MM.1S (cell line): ENCODE measurements around the gene WFIKKN1.

Experiments
- DNase-seq: peaks from one replicate; pipeline ENCODE4 v3.0.0-alpha.2; 2015
- H2AFZ ChIP-seq: fragments of 300-600 bp; sonication (generic); 2 replicates; pipeline ENCODE4 v1.6.0; 2016; ENCODE audit warnings: antibody characterized with exemption, low read length
- H3F3A ChIP-seq: fragments of 300-600 bp; sonication (generic); 2 replicates; pipeline ENCODE4 v1.6.1; 2016; ENCODE audit warnings: mild to moderate bottlenecking, antibody characterized with exemption, low read length, moderate library complexity, mixed read lengths; ENCODE audit not compliant: insufficient read depth
- H3K27ac ChIP-seq: fragments of 300-600 bp; sonication (generic); 2 replicates; pipeline ENCODE4 v1.5.1; 2016; ENCODE audit warnings: mild to moderate bottlenecking, low read length
- H3K27me3 ChIP-seq: fragments of 300-600 bp; sonication (generic); replicated peaks from 2 replicates; pipeline ENCODE4 v1.6.0; 2016; ENCODE audit warnings: low read length; ENCODE audit not compliant: insufficient read depth
- H3K36me3 ChIP-seq: fragments of 300-600 bp; sonication (generic); replicated peaks from 2 replicates; pipeline ENCODE4 v1.6.1; 2016; ENCODE audit warnings: mild to moderate bottlenecking, low read length, mixed read lengths; ENCODE audit not compliant: insufficient read depth
- H3K4me1 ChIP-seq: fragments of 300-600 bp; sonication (generic); 2 replicates; pipeline ENCODE4 v1.6.1; 2016; ENCODE audit warnings: low read length, mixed read lengths
- H3K4me2 ChIP-seq: fragments of 300-600 bp; sonication (generic); 2 replicates; pipeline ENCODE4 v1.6.0; 2016; ENCODE audit warnings: low read depth, low read length
- H3K4me3 ChIP-seq: fragments of 300-600 bp; sonication (generic); 2 replicates; pipeline ENCODE4 v1.5.1; 2016; ENCODE audit warnings: low read length, mixed read lengths
- H3K79me2 ChIP-seq: fragments of 300-600 bp; sonication (generic); 2 replicates; pipeline ENCODE4 v1.6.1; 2016; ENCODE audit warnings: mixed run types, low read length, mixed read lengths
- H3K9ac ChIP-seq: fragments of 300-600 bp; sonication (generic); 2 replicates; pipeline ENCODE4 v1.6.1; 2016; ENCODE audit warnings: low read length, mixed read lengths
- H3K9me2 ChIP-seq: fragments of 300-600 bp; sonication (generic); replicated peaks from 2 replicates; pipeline ENCODE4 v1.6.1; 2016; ENCODE audit warnings: mild to moderate bottlenecking, low read length, mixed read lengths; ENCODE audit not compliant: insufficient read depth
- H3K9me3 ChIP-seq: fragments of 300-600 bp; sonication (generic); replicated peaks from 2 replicates; pipeline ENCODE4 v1.6.1; 2016; ENCODE audit warnings: mild to moderate bottlenecking, low read length, mixed read lengths; ENCODE audit not compliant: insufficient read depth
- H4K20me1 ChIP-seq: fragments of 300-600 bp; sonication (generic); 2 replicates; pipeline ENCODE4 v1.6.1; 2016; ENCODE audit warnings: mild to moderate bottlenecking, low read length, moderate library complexity, mixed read lengths; ENCODE audit not compliant: insufficient read depth
- EZH2 ChIP-seq: fragments of 300-600 bp; sonication (generic); optimal IDR thresholded peaks from 2 replicates; pipeline ENCODE3; 2017; ENCODE audit warnings: low read depth, mild to moderate bottlenecking, antibody characterized with exemption, low read length, mixed read lengths
- EZH2phosphoT487 ChIP-seq: fragments of 300-600 bp; sonication (generic); IDR thresholded peaks from 2 replicates; pipeline ENCODE4 v1.6.1; 2018; ENCODE audit warnings: antibody characterized with exemption, low read length
- TF ChIP-seq, protein P1 (sequence below): fragments of 300-600 bp; sonication (generic); IDR thresholded peaks from 2 replicates; pipeline ENCODE4 v1.5.1; 2016; ENCODE audit warnings: antibody characterized with exemption, low read length, mixed read lengths

WFIKKN1 gene

GRCh38 chr16:662095-662494 lies 31.3 kb downstream of the WFIKKN1 start:
- Histone ChIP-seq H3K27me3 (no peaks in the 10 kb centered on the region), H3K36me3 (no peaks in the 10 kb centered on the region), H3K9me2 (no peaks in the 10 kb centered on the region), H4K20me1 (no peaks in the 10 kb centered on the region), H3F3A (no peaks in the 10 kb centered on the region), H3K9ac (no peak overlapping the region), H3K4me1 (peaks cover 8% of the 10 kb centered on the region), H2AFZ (no peak overlapping the region), H3K79me2 (no peaks in the 10 kb centered on the region), H3K4me2 (no peak overlapping the region), H3K4me3 (no peak overlapping the region), H3K9me3 (no peaks in the 10 kb centered on the region), H3K27ac (no peak overlapping the region)
- no peak for DNase-seq
- TF ChIP-seq EZH2 (no peak), EZH2phosphoT487 (no peak)
- TF ChIP-seq, protein P1, sequence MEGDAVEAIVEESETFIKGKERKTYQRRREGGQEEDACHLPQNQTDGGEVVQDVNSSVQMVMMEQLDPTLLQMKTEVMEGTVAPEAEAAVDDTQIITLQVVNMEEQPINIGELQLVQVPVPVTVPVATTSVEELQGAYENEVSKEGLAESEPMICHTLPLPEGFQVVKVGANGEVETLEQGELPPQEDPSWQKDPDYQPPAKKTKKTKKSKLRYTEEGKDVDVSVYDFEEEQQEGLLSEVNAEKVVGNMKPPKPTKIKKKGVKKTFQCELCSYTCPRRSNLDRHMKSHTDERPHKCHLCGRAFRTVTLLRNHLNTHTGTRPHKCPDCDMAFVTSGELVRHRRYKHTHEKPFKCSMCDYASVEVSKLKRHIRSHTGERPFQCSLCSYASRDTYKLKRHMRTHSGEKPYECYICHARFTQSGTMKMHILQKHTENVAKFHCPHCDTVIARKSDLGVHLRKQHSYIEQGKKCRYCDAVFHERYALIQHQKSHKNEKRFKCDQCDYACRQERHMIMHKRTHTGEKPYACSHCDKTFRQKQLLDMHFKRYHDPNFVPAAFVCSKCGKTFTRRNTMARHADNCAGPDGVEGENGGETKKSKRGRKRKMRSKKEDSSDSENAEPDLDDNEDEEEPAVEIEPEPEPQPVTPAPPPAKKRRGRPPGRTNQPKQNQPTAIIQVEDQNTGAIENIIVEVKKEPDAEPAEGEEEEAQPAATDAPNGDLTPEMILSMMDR, result no peak

DNA sequence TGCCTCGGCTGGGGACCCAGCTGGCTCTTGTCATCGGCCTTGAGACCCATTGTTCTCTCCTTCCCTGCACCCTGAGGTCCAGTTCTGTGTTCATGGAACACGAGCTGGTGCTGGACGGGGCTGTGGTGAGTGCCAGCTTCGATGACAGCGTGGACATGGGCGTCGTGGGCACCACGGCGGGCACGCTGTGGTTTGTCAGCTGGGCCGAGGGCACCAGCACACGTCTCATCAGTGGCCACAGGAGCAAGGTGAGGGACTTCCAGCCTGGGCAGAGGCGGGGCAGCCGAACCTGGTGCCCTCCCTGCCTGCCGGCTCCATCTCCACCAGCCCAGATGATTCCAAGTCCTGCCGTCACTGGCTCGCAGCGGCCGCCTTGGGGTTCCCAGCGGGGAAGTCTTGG lies 31.8 kb downstream of the WFIKKN1 start:
- H3F3A ChIP-seq, result no peaks in the 10 kb centered on the region
- H4K20me1 ChIP-seq, result no peaks in the 10 kb centered on the region
- H3K9ac ChIP-seq, result no peak overlapping the region
- TF ChIP-seq EZH2, result no peak
- no peak for TF ChIP-seq EZH2phosphoT487
- TF ChIP-seq, protein P1, result no peak
- peaks cover 12% of the 10 kb centered on the region for H3K4me1 ChIP-seq
- H3K27me3 ChIP-seq, result no peaks in the 10 kb centered on the region
- no peak overlapping the region for H3K4me2 ChIP-seq
- no peak overlapping the region for H3K27ac ChIP-seq
- H3K4me3 ChIP-seq, result no peak overlapping the region
- DNase-seq, result no peak
- no peaks in the 10 kb centered on the region for H3K79me2 ChIP-seq
- H2AFZ ChIP-seq, result no peak overlapping the region
- H3K36me3 ChIP-seq, result no peaks in the 10 kb centered on the region
- H3K9me3 ChIP-seq, result no peaks in the 10 kb centered on the region
- H3K9me2 ChIP-seq, result no peaks in the 10 kb centered on the region

GRCh38 chr16:666572-666971 lies 35.8 kb downstream of the WFIKKN1 start:
- Histone ChIP-seq H3K9ac (no peak overlapping the region), H3K79me2 (peaks cover 24% of the 10 kb centered on the region), H3K4me2 (no peak overlapping the region), H3K27ac (no peak overlapping the region), H3F3A (no peaks in the 10 kb centered on the region), H3K27me3 (no peaks in the 10 kb centered on the region), H3K9me2 (no peaks in the 10 kb centered on the region), H3K36me3 (no peaks in the 10 kb centered on the region), H3K9me3 (no peaks in the 10 kb centered on the region), H3K4me1 (peaks cover 11% of the 10 kb centered on the region; the same call in 1 of the 2 replicates), H2AFZ (no peak overlapping the region), H3K4me3 (no peak overlapping the region), H4K20me1 (no peaks in the 10 kb centered on the region)
- DNase-seq, result no peak
- TF ChIP-seq EZH2phosphoT487 (no peak), EZH2 (no peak)
- TF ChIP-seq, protein P1, result no peak
